ENCODE results near the gene SGMS1.

DNA sequence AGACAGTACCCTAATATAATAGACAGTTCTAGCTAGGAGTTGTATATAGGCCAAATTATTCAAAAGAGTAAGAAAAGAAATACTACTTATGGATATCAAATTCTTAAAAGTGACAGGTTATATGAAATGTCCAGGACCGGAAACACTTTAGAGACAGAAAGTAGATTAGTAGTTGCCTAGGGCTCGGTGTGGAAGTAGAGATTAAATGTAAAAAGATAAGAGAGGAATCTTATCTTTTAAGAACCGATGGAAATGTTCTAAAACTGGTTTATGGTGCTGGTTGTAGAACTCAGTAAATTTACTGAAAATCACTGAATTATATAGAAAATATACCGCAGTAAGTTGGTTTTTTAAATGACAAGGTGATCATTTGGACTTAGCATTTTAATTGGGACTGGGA, 224.9 kb downstream of the SGMS1 start:
- TF ChIP-seq, protein P1, sequence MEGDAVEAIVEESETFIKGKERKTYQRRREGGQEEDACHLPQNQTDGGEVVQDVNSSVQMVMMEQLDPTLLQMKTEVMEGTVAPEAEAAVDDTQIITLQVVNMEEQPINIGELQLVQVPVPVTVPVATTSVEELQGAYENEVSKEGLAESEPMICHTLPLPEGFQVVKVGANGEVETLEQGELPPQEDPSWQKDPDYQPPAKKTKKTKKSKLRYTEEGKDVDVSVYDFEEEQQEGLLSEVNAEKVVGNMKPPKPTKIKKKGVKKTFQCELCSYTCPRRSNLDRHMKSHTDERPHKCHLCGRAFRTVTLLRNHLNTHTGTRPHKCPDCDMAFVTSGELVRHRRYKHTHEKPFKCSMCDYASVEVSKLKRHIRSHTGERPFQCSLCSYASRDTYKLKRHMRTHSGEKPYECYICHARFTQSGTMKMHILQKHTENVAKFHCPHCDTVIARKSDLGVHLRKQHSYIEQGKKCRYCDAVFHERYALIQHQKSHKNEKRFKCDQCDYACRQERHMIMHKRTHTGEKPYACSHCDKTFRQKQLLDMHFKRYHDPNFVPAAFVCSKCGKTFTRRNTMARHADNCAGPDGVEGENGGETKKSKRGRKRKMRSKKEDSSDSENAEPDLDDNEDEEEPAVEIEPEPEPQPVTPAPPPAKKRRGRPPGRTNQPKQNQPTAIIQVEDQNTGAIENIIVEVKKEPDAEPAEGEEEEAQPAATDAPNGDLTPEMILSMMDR (IDR thresholded peaks at IDR 0.05; ENCODE audit: low read depth, low read length, poor library complexity, severe bottlenecking), result no peak
- no peak for TF ChIP-seq EZH2phosphoT487 (IDR thresholded peaks at IDR 0.05; ENCODE audit: borderline replicate concordance, low read length)

All from DOHH2 (cell line).